Measurements from ENCODE around the gene NR6A1. TPM values are rescaled to one million over a fixed set of nuclear protein-coding genes. Genes with fewer than 3 reads are reported as not detected.
A peak's percentile ranks its signal among the peaks of the same experiment; 100 is the strongest.

The NR6A1 gene
- total RNA-seq (2014; rRNA removed; shearing (Covaris generic)), result 13.0 and 17.5 TPM in 2 replicates
- total RNA-seq (2022), result 21.7 and 23.0 TPM in 2 replicates
- percentile 84 among the genes with signal in this experiment for Bru-seq, nascent RNA
- BruChase-seq, experiment 1, labeled RNA remaining after a 6-hour chase, result percentile 93 among the genes with signal in this experiment
- BruChase-seq, experiment 2, labeled RNA remaining after a 2-hour chase, result percentile 89 among the genes with signal in this experiment
- long read RNA-seq, full-length matches to known transcripts, result 3 of 28 reads
- long read RNA-seq, partial matches to known transcripts, result 4 of 28 reads
- long read RNA-seq, other reads (novel, unspliced or antisense), result 21 of 28 reads

DNA sequence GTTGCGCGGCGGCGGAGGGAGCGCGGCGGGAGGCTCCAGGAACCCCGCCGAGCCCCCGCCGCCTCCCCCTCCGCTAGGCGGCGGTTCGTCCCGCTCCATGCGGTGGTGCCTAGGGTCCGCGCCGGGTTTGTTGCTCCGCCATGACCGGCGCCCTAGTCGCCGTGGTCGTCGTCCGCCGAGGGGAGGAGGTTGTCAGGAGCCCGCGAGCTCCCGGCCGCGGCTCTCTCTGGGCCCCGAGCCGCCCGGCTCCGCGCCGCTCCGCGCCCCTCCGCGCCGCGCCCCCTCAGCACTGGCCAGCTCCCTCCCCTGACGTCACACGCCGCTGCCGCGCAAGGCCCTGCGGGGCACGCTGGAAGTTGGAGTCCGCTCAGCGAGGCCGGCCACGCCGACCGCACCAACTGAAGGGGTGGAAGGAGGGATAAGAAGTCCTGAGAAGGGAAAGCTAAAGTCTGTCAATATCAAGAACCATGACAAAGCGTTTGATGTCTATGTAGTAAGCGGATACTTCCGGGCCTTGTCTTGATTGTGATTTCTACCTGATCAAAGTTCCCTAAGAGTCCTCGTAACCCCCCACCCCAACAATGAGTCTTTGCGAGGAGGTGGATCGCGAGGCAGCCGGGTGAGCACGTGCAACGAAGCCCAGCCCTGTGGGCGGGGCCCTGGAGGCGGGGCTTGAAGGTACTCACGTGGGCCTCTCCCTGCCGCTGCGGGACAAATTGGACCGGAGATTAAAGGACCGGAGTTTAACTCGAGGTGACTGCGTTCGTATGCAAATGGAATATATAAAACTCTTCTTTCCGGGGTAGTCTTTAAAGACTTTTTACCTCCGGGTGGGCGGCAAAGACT, at the start of gene NR6A1:
NR6A1 (minus strand) TSS at position 291 of the 846 bp plus-strand sequence.
- peak within 1 kb of the TSS; percentile 84 for H3K4me3 ChIP-seq (ENCODE audit: low read depth, low read length, poor library complexity, severe bottlenecking)

DNA sequence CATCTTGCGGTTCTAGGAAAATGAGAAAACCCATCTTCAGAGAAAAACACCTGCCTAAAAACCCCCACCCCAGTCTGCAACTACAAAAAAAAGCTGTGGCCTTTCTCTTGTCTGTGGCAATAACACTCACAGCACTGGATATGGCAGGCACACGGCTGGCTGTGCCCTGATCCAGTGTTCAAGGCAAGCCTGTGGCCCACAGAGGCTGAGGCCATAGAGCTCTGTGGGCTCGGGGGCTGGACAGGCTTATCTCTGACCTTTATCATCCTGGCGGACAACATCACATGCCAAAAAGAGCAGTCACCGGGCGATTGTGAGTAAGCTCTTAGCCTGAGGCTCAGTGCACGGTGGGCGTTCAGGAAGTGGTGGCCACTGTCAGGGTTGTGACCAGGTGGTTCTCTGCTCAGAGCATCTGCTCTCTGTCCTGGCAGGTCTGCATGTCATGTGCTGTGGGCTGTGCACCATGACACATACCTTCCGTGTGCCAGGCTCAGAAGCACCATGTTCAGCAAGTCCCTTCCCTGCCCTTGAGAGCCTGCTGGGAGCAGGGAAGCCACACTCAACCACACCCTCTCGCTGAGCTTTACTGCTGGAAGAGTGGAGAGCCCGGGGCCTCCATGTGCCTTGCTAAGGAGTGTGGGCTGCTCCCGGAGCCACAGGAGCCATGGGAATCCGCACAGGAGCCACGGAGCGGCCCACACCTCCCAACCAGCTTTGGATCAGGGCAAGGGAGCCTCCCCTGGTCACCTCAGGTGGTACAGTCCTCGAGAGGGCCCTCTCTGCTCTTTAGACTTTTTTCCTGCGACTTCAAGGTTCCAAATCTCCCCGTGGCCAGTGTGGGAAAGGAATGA, 47.5 kb upstream of the NR6A1 start:
- no TSS peak for BruUV-seq (replicated peaks)
- no peaks in the 10 kb centered on the region for H3K9me2 ChIP-seq (ENCODE audit: insufficient read depth, low read length)

More for the DNA sequence above, at the start of gene NR6A1:
- peak; percentile 98 for DNase-seq (ENCODE audit: low spot score)
- Histone ChIP-seq H3K4me2 (ENCODE audit: low read length) (peak within 1 kb of the TSS; percentile 96), H2AFZ (ENCODE audit: low read length) (peak within 1 kb of the TSS; percentile 63), H3K79me2 (ENCODE audit: insufficient read depth, low read depth, low read length) (peaks cover 42% of the 10 kb centered on the region), H3K36me3 (ENCODE audit: insufficient read depth, low read length) (no peaks in the 10 kb centered on the region), H3K4me1 (ENCODE audit: insufficient read depth, low read length, poor library complexity, severe bottlenecking) (peaks cover 43% of the 10 kb centered on the region), H3K9me3 (ENCODE audit: low read length) (no peaks in the 10 kb centered on the region), H3K27ac (ENCODE audit: low read depth, low read length, poor library complexity, severe bottlenecking) (peak within 1 kb of the TSS; percentile 60), H4K20me1 (ENCODE audit: insufficient read depth, low read length) (peaks cover 33% of the 10 kb centered on the region), H3K9me2 (ENCODE audit: insufficient read depth, low read length) (no peaks in the 10 kb centered on the region)
- no TSS peak for BruUV-seq (replicated peaks)
- intact Hi-C loops (cut with micrococcal nuclease; ENCODE audit: unreplicated experiment), result loop anchor here (1.0 to 10.0 kb wide), 6 partner anchors 90 to 994 kb away; partner anchors contain the start of genes GOLGA1, RPL35 and SCAI
- TF ChIP-seq EZH2phosphoT487 (IDR thresholded peaks at IDR 0.05; ENCODE audit: borderline replicate concordance, low read depth, low read length), result no peak
- TF ChIP-seq, protein P1, sequence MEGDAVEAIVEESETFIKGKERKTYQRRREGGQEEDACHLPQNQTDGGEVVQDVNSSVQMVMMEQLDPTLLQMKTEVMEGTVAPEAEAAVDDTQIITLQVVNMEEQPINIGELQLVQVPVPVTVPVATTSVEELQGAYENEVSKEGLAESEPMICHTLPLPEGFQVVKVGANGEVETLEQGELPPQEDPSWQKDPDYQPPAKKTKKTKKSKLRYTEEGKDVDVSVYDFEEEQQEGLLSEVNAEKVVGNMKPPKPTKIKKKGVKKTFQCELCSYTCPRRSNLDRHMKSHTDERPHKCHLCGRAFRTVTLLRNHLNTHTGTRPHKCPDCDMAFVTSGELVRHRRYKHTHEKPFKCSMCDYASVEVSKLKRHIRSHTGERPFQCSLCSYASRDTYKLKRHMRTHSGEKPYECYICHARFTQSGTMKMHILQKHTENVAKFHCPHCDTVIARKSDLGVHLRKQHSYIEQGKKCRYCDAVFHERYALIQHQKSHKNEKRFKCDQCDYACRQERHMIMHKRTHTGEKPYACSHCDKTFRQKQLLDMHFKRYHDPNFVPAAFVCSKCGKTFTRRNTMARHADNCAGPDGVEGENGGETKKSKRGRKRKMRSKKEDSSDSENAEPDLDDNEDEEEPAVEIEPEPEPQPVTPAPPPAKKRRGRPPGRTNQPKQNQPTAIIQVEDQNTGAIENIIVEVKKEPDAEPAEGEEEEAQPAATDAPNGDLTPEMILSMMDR (conservative IDR thresholded peaks at IDR 0.05; ENCODE audit: low read length), result peak; percentile 53
- ChIA-PET POLR2A (interaction anchor here (1.0 to 1.1 kb wide), 3 partner anchors 38 to 111 kb away, joined by 3 to 4 read pairs (median 3); no protein-coding TSS in a partner anchor), CTCF (ENCODE audit: unreplicated experiment) (interaction anchor here (0.6 to 1.1 kb wide), 4 partner anchors 8 to 512 kb away, joined by 3 read pairs; partner anchors contain the start of gene WDR38)

More for the DNA sequence above, 47.5 kb upstream of the NR6A1 start:
- POLR2A ChIA-PET, result interaction anchor here (0.6 to 1.0 kb wide), 4 partner anchors 9 to 251 kb away, joined by 3 to 7 read pairs (median 4); no protein-coding TSS in a partner anchor
- no peak for TF ChIP-seq EZH2phosphoT487 (IDR thresholded peaks at IDR 0.05; ENCODE audit: borderline replicate concordance, low read depth, low read length)
- TF ChIP-seq, protein P1 (conservative IDR thresholded peaks at IDR 0.05; ENCODE audit: low read length), result no peak
- CTCF ChIA-PET (ENCODE audit: unreplicated experiment), result no interaction called here
- intact Hi-C loops (cut with micrococcal nuclease; ENCODE audit: unreplicated experiment), result no loop called here
- H3K4me2 ChIP-seq (ENCODE audit: low read length), result peak overlapping the region; percentile 73
- H3K9me3 ChIP-seq (ENCODE audit: low read length), result no peaks in the 10 kb centered on the region
- H3K79me2 ChIP-seq (ENCODE audit: insufficient read depth, low read depth, low read length), result no peaks in the 10 kb centered on the region
- peaks cover 18% of the 10 kb centered on the region for H3K4me1 ChIP-seq (ENCODE audit: insufficient read depth, low read length, poor library complexity, severe bottlenecking)
- H4K20me1 ChIP-seq (ENCODE audit: insufficient read depth, low read length), result no peaks in the 10 kb centered on the region
- peak; percentile 62 for DNase-seq (ENCODE audit: low spot score)
- peak overlapping the region; percentile 95 for H2AFZ ChIP-seq (ENCODE audit: low read length)
- no peaks in the 10 kb centered on the region for H3K36me3 ChIP-seq (ENCODE audit: insufficient read depth, low read length)
- H3K4me3 ChIP-seq (ENCODE audit: low read depth, low read length, poor library complexity, severe bottlenecking), result peak overlapping the region; percentile 43
- H3K27ac ChIP-seq (ENCODE audit: low read depth, low read length, poor library complexity, severe bottlenecking), result peak overlapping the region; percentile 58
